HG02938 (cell line): ENCODE data around the gene CCDC188.

Experiments used
- ATAC-seq: cut with Tn5 transposase; IDR thresholded peaks from one replicate; pipeline ENCODE4 v1.9.1; 2021; ENCODE audit warnings: mild to moderate bottlenecking, moderate library complexity; ENCODE audit not compliant: unreplicated experiment

The CCDC188 gene

GRCh38 chr22:20135806-20136602, 14.9 kb downstream of the CCDC188 start:
- no peak for ATAC-seq

- ATAC-seq = no peak
These were observed 15.6 kb downstream of the CCDC188 start for GRCh38 chr22:20135265-20135664.

GRCh38 chr22:20133930-20134549, 16.8 kb downstream of the CCDC188 start:
- ATAC-seq = no peak

GRCh38 chr22:20132686-20133246, 18.1 kb downstream of the CCDC188 start:
- ATAC-seq = no peak

- no peak for ATAC-seq
These were observed 18.8 kb downstream of the CCDC188 start for GRCh38 chr22:20131859-20132685.

GRCh38 chr22:20131597-20131858, 19.3 kb downstream of the CCDC188 start, which contains the start of gene ZDHHC8:
TSS of gene ZDHHC8 (plus strand) at chr22:20131804. CDS start at chr22:20131948, 144 bp downstream.
- ATAC-seq = no peak

- no peak for ATAC-seq
These were observed 19.9 kb downstream of the CCDC188 start for GRCh38 chr22:20130731-20131596.

- no peak for ATAC-seq
These were observed 20.5 kb downstream of the CCDC188 start for GRCh38 chr22:20130319-20130718.

GRCh38 chr22:20129747-20130014, 21.2 kb downstream of the CCDC188 start:
- no peak for ATAC-seq

- ATAC-seq = no peak
These were observed 21.7 kb downstream of the CCDC188 start for GRCh38 chr22:20128902-20129746.

GRCh38 chr22:20128619-20128901, 22.3 kb downstream of the CCDC188 start:
- no peak for ATAC-seq

GRCh38 chr22:20127869-20128618, 22.8 kb downstream of the CCDC188 start:
- no peak for ATAC-seq

- ATAC-seq = no peak
These were observed 23.5 kb downstream of the CCDC188 start for GRCh38 chr22:20127318-20127868.

GRCh38 chr22:20126284-20127029, 24.4 kb downstream of the CCDC188 start:
- no peak for ATAC-seq

- no peak for ATAC-seq
These were observed 25.4 kb downstream of the CCDC188 start for GRCh38 chr22:20125201-20126174.

GRCh38 chr22:20124083-20124787, 26.6 kb downstream of the CCDC188 start:
- no peak for ATAC-seq
